ENCODE measurements around the gene MED12L.

GRCh38 chr3:151356794-151357462 is 271.5 kb downstream of the MED12L start:
- TF ChIP-seq, protein P1, sequence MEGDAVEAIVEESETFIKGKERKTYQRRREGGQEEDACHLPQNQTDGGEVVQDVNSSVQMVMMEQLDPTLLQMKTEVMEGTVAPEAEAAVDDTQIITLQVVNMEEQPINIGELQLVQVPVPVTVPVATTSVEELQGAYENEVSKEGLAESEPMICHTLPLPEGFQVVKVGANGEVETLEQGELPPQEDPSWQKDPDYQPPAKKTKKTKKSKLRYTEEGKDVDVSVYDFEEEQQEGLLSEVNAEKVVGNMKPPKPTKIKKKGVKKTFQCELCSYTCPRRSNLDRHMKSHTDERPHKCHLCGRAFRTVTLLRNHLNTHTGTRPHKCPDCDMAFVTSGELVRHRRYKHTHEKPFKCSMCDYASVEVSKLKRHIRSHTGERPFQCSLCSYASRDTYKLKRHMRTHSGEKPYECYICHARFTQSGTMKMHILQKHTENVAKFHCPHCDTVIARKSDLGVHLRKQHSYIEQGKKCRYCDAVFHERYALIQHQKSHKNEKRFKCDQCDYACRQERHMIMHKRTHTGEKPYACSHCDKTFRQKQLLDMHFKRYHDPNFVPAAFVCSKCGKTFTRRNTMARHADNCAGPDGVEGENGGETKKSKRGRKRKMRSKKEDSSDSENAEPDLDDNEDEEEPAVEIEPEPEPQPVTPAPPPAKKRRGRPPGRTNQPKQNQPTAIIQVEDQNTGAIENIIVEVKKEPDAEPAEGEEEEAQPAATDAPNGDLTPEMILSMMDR (conservative IDR thresholded peaks at IDR 0.05 in 1 of 2, IDR thresholded peaks at IDR 0.05 in 1 of 2; ENCODE audit: low read depth in 1 of 2, low read length in 2 of 2) = no peak
- TF ChIP-seq EZH2 (IDR thresholded peaks at IDR 0.05; ENCODE audit: low read length, missing control alignments) = no peak

All from fibroblast of lung (primary cell).